DND-41 (cell line): Measurements from ENCODE around the gene MAP7.

Experiments
- ATAC-seq: fragments of 200-7000 bp; cut with Tn5 transposase; 3 replicates; pipeline ENCODE4 v1.9.1; 2021; ENCODE audit warnings: low read depth; ENCODE audit not compliant: insufficient read depth
- DNase-seq: peaks from one replicate; pipeline ENCODE4 v3.0.0-alpha.2; 2020
- H2AFZ ChIP-seq: 2 replicates; pipeline ENCODE4 v1.6.0; 2012; ENCODE audit warnings: low read depth, low read length
- H3K27ac ChIP-seq: 2 replicates; pipeline ENCODE4 v1.5.1; 2012; ENCODE audit warnings: low read length, inconsistent platforms
- H3K27me3 ChIP-seq: fragments of 200-600 bp; sonication (generic); 2 replicates; pipeline ENCODE4 v1.6.0; 2012; ENCODE audit warnings: low read length, mild to moderate bottlenecking, inconsistent platforms; ENCODE audit not compliant: insufficient read depth, poor library complexity
- H3K36me3 ChIP-seq: 2 replicates; pipeline ENCODE4 v1.5.1; 2012; ENCODE audit warnings: low read length, inconsistent platforms; ENCODE audit not compliant: insufficient read depth
- H3K4me1 ChIP-seq: 2 replicates; pipeline ENCODE4 v1.5.1; 2012; ENCODE audit warnings: mild to moderate bottlenecking, low read length; ENCODE audit not compliant: insufficient read depth
- H3K4me2 ChIP-seq: 2 replicates; pipeline ENCODE4 v1.6.0; 2012; ENCODE audit warnings: mild to moderate bottlenecking, moderate library complexity, low read length, inconsistent platforms; ENCODE audit not compliant: insufficient read depth
- H3K4me3 ChIP-seq, 2 experiments: fragments of 200-600 bp in 1 of 2; shearing (Covaris generic) in 1 of 2; 2 replicates each; pipeline ENCODE4 v1.5.1; 2012 to 2016; ENCODE audit warnings: inconsistent platforms in 2 of 2, low read length in 2 of 2, mild to moderate bottlenecking in 2 of 2, low read depth in 1 of 2, moderate library complexity in 1 of 2
- H3K79me2 ChIP-seq: 2 replicates; pipeline ENCODE4 v1.6.0; 2012; ENCODE audit warnings: low read length, inconsistent platforms; ENCODE audit not compliant: insufficient read depth
- H3K9ac ChIP-seq: 2 replicates; pipeline ENCODE4 v1.6.0; 2012; ENCODE audit warnings: low read depth, mild to moderate bottlenecking, inconsistent platforms, low read length, moderate library complexity
- H3K9me3 ChIP-seq: 2 replicates; pipeline ENCODE4 v1.5.1; 2012; ENCODE audit warnings: low read length, moderate library complexity, mild to moderate bottlenecking, inconsistent platforms; ENCODE audit not compliant: insufficient read depth, severe bottlenecking
- H4K20me1 ChIP-seq: 2 replicates; pipeline ENCODE4 v1.6.0; 2012; ENCODE audit warnings: low read length; ENCODE audit not compliant: insufficient read depth
- CTCF ChIP-seq: IDR thresholded peaks from 2 replicates; pipeline ENCODE4 v1.5.1; 2012; ENCODE audit warnings: borderline replicate concordance, low read length, moderate library complexity, mild to moderate bottlenecking; ENCODE audit not compliant: poor library complexity, severe bottlenecking; ENCODE audit errors: extremely low read depth
- EZH2 ChIP-seq: IDR thresholded peaks from 3 replicates; pipeline ENCODE4 v1.6.1; 2012; ENCODE audit warnings: borderline replicate concordance, low read depth, mild to moderate bottlenecking, moderate library complexity, low read length, inconsistent platforms; ENCODE audit not compliant: severe bottlenecking

The MAP7 gene

GRCh38 chr6:136371959-136372358 is 178.3 kb downstream of the MAP7 start:
- no peak for ATAC-seq
- Histone ChIP-seq H3K4me3 (no peak overlapping the region), H3K79me2 (no peaks in the 10 kb centered on the region), H3K4me2 (no peak overlapping the region), H2AFZ (no peak overlapping the region), H3K4me1 (no peaks in the 10 kb centered on the region), H3K27ac (no peak overlapping the region), H3K27me3 (peaks cover 12% of the 10 kb centered on the region), H3K36me3 (no peaks in the 10 kb centered on the region), H3K9ac (no peak overlapping the region), H4K20me1 (no peaks in the 10 kb centered on the region), H3K9me3 (no peaks in the 10 kb centered on the region)
- DNase-seq = no peak
- no peak for TF ChIP-seq EZH2
- TF ChIP-seq CTCF = no peak

- no peak for TF ChIP-seq EZH2
- no peak for TF ChIP-seq CTCF
- ATAC-seq = no peak
These were observed 179.1 kb downstream of the MAP7 start for GRCh38 chr6:136370988-136371728.

GRCh38 chr6:136365776-136366354 is 184.4 kb downstream of the MAP7 start:
- TF ChIP-seq CTCF = no peak
- Histone ChIP-seq H3K9ac (no peak overlapping the region), H3K27me3 (peaks cover 11% of the 10 kb centered on the region), H4K20me1 (no peaks in the 10 kb centered on the region), H3K9me3 (no peaks in the 10 kb centered on the region), H3K4me1 (no peaks in the 10 kb centered on the region), H3K36me3 (no peaks in the 10 kb centered on the region), H2AFZ (no peak overlapping the region), H3K4me2 (no peak overlapping the region), H3K27ac (no peak overlapping the region), H3K79me2 (no peaks in the 10 kb centered on the region), H3K4me3 (no peak overlapping the region)
- DNase-seq (no peak), ATAC-seq (no peak)

More at GRCh38 chr6:136370988-136371728, 179.1 kb downstream of the MAP7 start:
- Histone ChIP-seq H2AFZ (no peak overlapping the region), H3K27me3 (peaks cover 12% of the 10 kb centered on the region), H3K9me3 (no peaks in the 10 kb centered on the region), H3K27ac (no peak overlapping the region), H3K4me2 (no peak overlapping the region), H3K79me2 (no peaks in the 10 kb centered on the region), H3K36me3 (no peaks in the 10 kb centered on the region), H3K9ac (no peak overlapping the region), H3K4me3 (no peak overlapping the region), H4K20me1 (no peaks in the 10 kb centered on the region), H3K4me1 (no peaks in the 10 kb centered on the region)
- no peak for DNase-seq
